ENCODE data around the gene KCNQ1. TPM values are rescaled to one million over a fixed set of nuclear protein-coding genes. Genes with fewer than 3 reads are reported as not detected.

The KCNQ1 gene
- total RNA-seq, 4 donors from 2014 or later: 2.6 to 12.7 (median 4.9) TPM

DNA sequence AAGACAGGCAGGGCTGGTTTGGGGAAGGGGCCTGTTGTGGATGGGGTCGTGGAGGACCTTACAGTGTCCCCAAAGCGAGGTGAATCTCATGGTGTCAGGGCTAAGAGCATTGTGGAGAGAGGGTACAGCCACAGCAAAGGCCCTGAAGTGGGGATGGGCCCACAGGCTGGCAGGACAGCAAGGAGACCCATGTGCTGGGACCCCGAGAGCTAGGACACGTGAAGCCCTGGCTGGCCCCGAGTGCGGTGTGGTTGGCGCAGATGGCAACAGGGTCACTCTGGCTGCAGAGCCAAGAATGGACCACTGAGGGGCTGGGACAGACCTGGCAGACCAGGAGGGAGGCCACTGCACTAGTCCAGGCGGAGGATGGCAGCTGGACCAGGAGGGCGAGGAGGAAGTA is 285.0 kb downstream of the KCNQ1 start:
- ATAC-seq: no peak
- WGBS, 2 donors (ENCODE audit: low coverage in 1 of 2): 96 to 97% methylated on average over 8 to 9 of the region's 9 CpGs
- H3K4me3 ChIP-seq: no peak overlapping the region
- H3K27me3 ChIP-seq: no peaks in the 10 kb centered on the region
- no peaks in the 10 kb centered on the region for H3K36me3 ChIP-seq
- no peaks in the 10 kb centered on the region for H3K9me3 ChIP-seq
- peaks cover 0 to 15% (median 4%) of the 10 kb centered on the region in 3 donors for H3K4me1 ChIP-seq
- TF ChIP-seq POLR2A (IDR thresholded peaks at IDR 0.05): no peak
- no peak for TF ChIP-seq EP300 (IDR thresholded peaks at IDR 0.05)
- TF ChIP-seq, protein P1, sequence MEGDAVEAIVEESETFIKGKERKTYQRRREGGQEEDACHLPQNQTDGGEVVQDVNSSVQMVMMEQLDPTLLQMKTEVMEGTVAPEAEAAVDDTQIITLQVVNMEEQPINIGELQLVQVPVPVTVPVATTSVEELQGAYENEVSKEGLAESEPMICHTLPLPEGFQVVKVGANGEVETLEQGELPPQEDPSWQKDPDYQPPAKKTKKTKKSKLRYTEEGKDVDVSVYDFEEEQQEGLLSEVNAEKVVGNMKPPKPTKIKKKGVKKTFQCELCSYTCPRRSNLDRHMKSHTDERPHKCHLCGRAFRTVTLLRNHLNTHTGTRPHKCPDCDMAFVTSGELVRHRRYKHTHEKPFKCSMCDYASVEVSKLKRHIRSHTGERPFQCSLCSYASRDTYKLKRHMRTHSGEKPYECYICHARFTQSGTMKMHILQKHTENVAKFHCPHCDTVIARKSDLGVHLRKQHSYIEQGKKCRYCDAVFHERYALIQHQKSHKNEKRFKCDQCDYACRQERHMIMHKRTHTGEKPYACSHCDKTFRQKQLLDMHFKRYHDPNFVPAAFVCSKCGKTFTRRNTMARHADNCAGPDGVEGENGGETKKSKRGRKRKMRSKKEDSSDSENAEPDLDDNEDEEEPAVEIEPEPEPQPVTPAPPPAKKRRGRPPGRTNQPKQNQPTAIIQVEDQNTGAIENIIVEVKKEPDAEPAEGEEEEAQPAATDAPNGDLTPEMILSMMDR (IDR thresholded peaks at IDR 0.05): no peak
- no peak for TF ChIP-seq POLR2AphosphoS5 (IDR thresholded peaks at IDR 0.05)
- no peak overlapping the region for H3K27ac ChIP-seq

GRCh38 chr11:2730272-2731129 is 285.7 kb downstream of the KCNQ1 start:
- H3K27ac ChIP-seq: peak overlapping the region in 1 of 4 donors; percentile 7
- 74 to 85% methylated on average over 5 to 8 of the region's 16 CpGs for WGBS, 2 donors (ENCODE audit: low coverage in 1 of 2)

GRCh38 chr11:2731130-2732125 is 286.6 kb downstream of the KCNQ1 start:
- Histone ChIP-seq H3K4me3 (no peak overlapping the region), H3K9me3 (no peaks in the 10 kb centered on the region), H3K4me1 (peaks cover 0 to 15% (median under 1%) of the 10 kb centered on the region in 3 donors), H3K27ac (peak overlapping the region in 1 of 4 donors; percentile 7), H3K36me3 (no peaks in the 10 kb centered on the region), H3K27me3 (no peaks in the 10 kb centered on the region)
- WGBS, 2 donors (ENCODE audit: low coverage in 1 of 2): 74 to 90% methylated on average over 2 to 4 of the region's 28 CpGs
- TF ChIP-seq POLR2AphosphoS5 (IDR thresholded peaks at IDR 0.05) (no peak), EP300 (IDR thresholded peaks at IDR 0.05) (no peak), POLR2A (IDR thresholded peaks at IDR 0.05) (no peak)
- TF ChIP-seq, protein P1 (IDR thresholded peaks at IDR 0.05): no peak
- ATAC-seq: no peak

More at GRCh38 chr11:2730272-2731129, 285.7 kb downstream of the KCNQ1 start:
- no peak for TF ChIP-seq POLR2A (IDR thresholded peaks at IDR 0.05)
- TF ChIP-seq, protein P1 (IDR thresholded peaks at IDR 0.05): no peak
- ATAC-seq: no peak
- Histone ChIP-seq H3K4me3 (no peak overlapping the region), H3K9me3 (no peaks in the 10 kb centered on the region), H3K27me3 (no peaks in the 10 kb centered on the region), H3K4me1 (peaks cover 0 to 15% (median 4%) of the 10 kb centered on the region in 3 donors), H3K36me3 (no peaks in the 10 kb centered on the region)

GRCh38 chr11:2732261-2732939 is 287.6 kb downstream of the KCNQ1 start:
- Histone ChIP-seq H3K27me3 (no peaks in the 10 kb centered on the region), H3K9me3 (no peaks in the 10 kb centered on the region), H3K4me1 (peaks cover 0 to 15% (median 0%) of the 10 kb centered on the region in 3 donors), H3K27ac (no peak overlapping the region), H3K36me3 (no peaks in the 10 kb centered on the region), H3K4me3 (no peak overlapping the region)
- TF ChIP-seq EP300 (IDR thresholded peaks at IDR 0.05) (no peak), POLR2AphosphoS5 (IDR thresholded peaks at IDR 0.05) (no peak), POLR2A (IDR thresholded peaks at IDR 0.05) (no peak)
- TF ChIP-seq, protein P1 (IDR thresholded peaks at IDR 0.05): no peak
- WGBS, 2 donors (ENCODE audit: low coverage in 1 of 2): no CpG with 5 or more reads among the region's 32 CpGs
- no peak for ATAC-seq

Measured in gastroesophageal sphincter (tissue), 4 donors.